ENCODE results near the gene ENDOV.

The ENDOV gene

DNA sequence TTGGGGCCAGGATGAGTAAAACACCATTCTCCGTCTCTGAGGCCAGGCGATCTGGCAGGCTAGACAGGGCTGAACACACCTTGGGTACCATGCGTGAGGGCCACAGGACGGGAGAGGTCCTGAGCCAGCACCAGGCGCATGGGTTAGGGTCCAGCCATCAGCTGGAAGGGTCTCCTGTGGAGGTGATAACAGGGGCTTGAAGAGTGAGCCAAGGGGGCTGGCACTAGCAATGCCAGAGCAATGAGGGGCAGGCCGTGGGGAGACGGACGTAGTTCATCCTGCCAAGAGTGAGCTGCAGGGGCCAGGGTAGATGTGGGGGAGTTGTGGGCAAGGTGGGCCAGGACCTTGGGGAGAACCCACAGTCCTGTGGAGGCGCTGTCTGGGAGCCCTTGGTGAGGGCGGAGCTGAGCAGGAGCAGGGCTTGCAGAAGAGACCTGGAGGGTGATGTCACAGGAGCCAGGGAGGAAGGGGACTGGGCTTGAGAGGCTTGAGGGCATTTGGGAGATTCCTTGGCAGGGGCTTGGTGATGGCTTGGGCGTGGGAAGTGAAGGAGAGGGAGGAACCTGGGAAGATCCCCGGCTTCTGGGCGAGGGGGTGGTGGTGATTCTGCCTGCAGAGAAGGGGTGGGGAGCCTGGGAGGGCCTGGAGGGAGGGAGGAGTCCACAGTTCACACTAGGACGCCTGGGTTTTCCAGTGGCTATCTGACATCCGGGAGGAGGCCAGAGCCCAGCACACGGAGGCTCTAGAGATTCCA lies 67.8 kb downstream of the ENDOV start:
- Mint-ChIP-seq H3K4me3 (no peak overlapping the region), H3K4me1 (peaks cover 6% of the 10 kb centered on the region), H3K9me3 (no peaks in the 10 kb centered on the region), H3K27ac (no peak overlapping the region), H3K27me3 (peaks cover 93% of the 10 kb centered on the region), H3K36me3 (no peaks in the 10 kb centered on the region)
- CTCF ChIA-PET: interaction anchor here (1.1 kb wide), 1 partner anchor 55 kb away, joined by 3 read pairs; no protein-coding TSS in a partner anchor
- DNase-seq: no peak

GRCh38 chr17:80485846-80486245 lies 70.9 kb downstream of the ENDOV start:
- H3K9me3 Mint-ChIP-seq: no peaks in the 10 kb centered on the region
- H3K27me3 Mint-ChIP-seq: peaks cover 74% of the 10 kb centered on the region
- no peak for DNase-seq
- H3K4me3 Mint-ChIP-seq: no peak overlapping the region
- CTCF ChIA-PET: no interaction called here
- H3K36me3 Mint-ChIP-seq: no peaks in the 10 kb centered on the region
- no peaks in the 10 kb centered on the region for H3K4me1 Mint-ChIP-seq
- H3K27ac Mint-ChIP-seq: no peak overlapping the region

- no peaks in the 10 kb centered on the region for H3K36me3 Mint-ChIP-seq
- DNase-seq: no peak
- H3K4me3 Mint-ChIP-seq: no peak overlapping the region
- no peaks in the 10 kb centered on the region for H3K9me3 Mint-ChIP-seq
- H3K27me3 Mint-ChIP-seq: peaks cover 74% of the 10 kb centered on the region
- H3K4me1 Mint-ChIP-seq: no peaks in the 10 kb centered on the region
- CTCF ChIA-PET: interaction anchor here (1.4 kb wide), 1 partner anchor 9 kb away, joined by 4 read pairs; no protein-coding TSS in a partner anchor
- H3K27ac Mint-ChIP-seq: no peak overlapping the region
Measured at GRCh38 chr17:80486692-80487091, 71.7 kb downstream of the ENDOV start.

GRCh38 chr17:80487511-80487910 lies 72.5 kb downstream of the ENDOV start:
- no peaks in the 10 kb centered on the region for H3K36me3 Mint-ChIP-seq
- no peaks in the 10 kb centered on the region for H3K4me1 Mint-ChIP-seq
- DNase-seq: no peak

More at GRCh38 chr17:80487511-80487910, 72.5 kb downstream of the ENDOV start:
- Mint-ChIP-seq H3K9me3 (no peaks in the 10 kb centered on the region), H3K4me3 (no peak overlapping the region), H3K27me3 (peaks cover 69% of the 10 kb centered on the region), H3K27ac (no peak overlapping the region)
- CTCF ChIA-PET: interaction anchor here (1.4 kb wide), 1 partner anchor 10 kb away, joined by 4 read pairs; no protein-coding TSS in a partner anchor

All from activated naive CD4-positive, alpha-beta T cell treated with anti-CD3 and anti-CD28 coated beads, Interleukin-2, amount 10 ng/mL, durations not matched to agents 7 days and 5 days (primary cell).